Endodermal cell (in vitro differentiated cells): Measurements from ENCODE around the gene SPECC1. TPM values are rescaled to one million over a fixed set of nuclear protein-coding genes. Genes with fewer than 3 reads are reported as not detected.

Source experiments
- DNase-seq: peaks from one replicate; pipeline ENCODE4 v3.0.0-alpha.2; 2017
- H3K27ac ChIP-seq: 2 replicates; pipeline ENCODE4 v1.5.1; 2013; ENCODE audit warnings: mild to moderate bottlenecking, low read depth, low read length, moderate library complexity
- H3K27me3 ChIP-seq: 2 replicates; pipeline ENCODE4 v1.6.1; 2013; ENCODE audit warnings: mild to moderate bottlenecking, low read length, moderate library complexity; ENCODE audit not compliant: insufficient read depth, control insufficient read depth, poor library complexity, severe bottlenecking
- H3K36me3 ChIP-seq: 2 replicates; pipeline ENCODE4 v1.7.0; 2013; ENCODE audit warnings: mild to moderate bottlenecking, low read length, moderate library complexity; ENCODE audit not compliant: control insufficient read depth, insufficient read depth
- H3K4me1 ChIP-seq: one replicate; pipeline ENCODE4 v1.7.0; 2013; ENCODE audit warnings: low read length; ENCODE audit not compliant: control insufficient read depth, insufficient read depth
- H3K4me3 ChIP-seq: 2 replicates; pipeline ENCODE4 v1.5.1; 2013; ENCODE audit warnings: mild to moderate bottlenecking, low read length, moderate library complexity
- H3K9ac ChIP-seq: 2 replicates; pipeline ENCODE4 v1.6.1; 2013; ENCODE audit warnings: mild to moderate bottlenecking, low read length, moderate library complexity; ENCODE audit not compliant: poor library complexity, severe bottlenecking; ENCODE audit errors: extremely low read depth
- H3K9me3 ChIP-seq: 2 replicates; pipeline ENCODE4 v1.6.1; 2013; ENCODE audit warnings: mild to moderate bottlenecking, low read length, moderate library complexity; ENCODE audit not compliant: control insufficient read depth
- H3K27ac Mint-ChIP-seq: 2 replicates; pipeline ENCODE4 v1.8.0; 2020; ENCODE audit warnings: mixed read lengths
- H3K27me3 Mint-ChIP-seq: 2 replicates; pipeline ENCODE4 v1.8.0; 2021; ENCODE audit warnings: mild to moderate bottlenecking, mixed read lengths; ENCODE audit not compliant: insufficient read depth
- H3K36me3 Mint-ChIP-seq: 2 replicates; pipeline ENCODE4 v1.8.0; 2020; ENCODE audit warnings: low read depth, mixed read lengths
- H3K4me1 Mint-ChIP-seq: 2 replicates; pipeline ENCODE4 v1.8.0; 2020; ENCODE audit warnings: mixed read lengths
- H3K4me3 Mint-ChIP-seq: 2 replicates; pipeline ENCODE4 v1.8.0; 2020; ENCODE audit warnings: mild to moderate bottlenecking, moderate library complexity, mixed read lengths
- H3K9me3 Mint-ChIP-seq: 2 replicates; pipeline ENCODE4 v1.8.0; 2020; ENCODE audit warnings: mild to moderate bottlenecking, mixed read lengths
- WGBS, 2 experiments: methylation state at CpG; one replicate each; pipeline versions ENCODE4 v1.1.5 to v1.1.7; 2013; ENCODE audit warnings: missing lambda C conversion rate in 2 of 2, mixed read lengths in 1 of 2; ENCODE audit not compliant: insufficient coverage in 1 of 2, insufficient read length in 1 of 2; 5-methylcytosine and 5-hydroxymethylcytosine counted together
- total RNA-seq, 2 donors: library from RNA; stranded (reverse); fragmentation: NEBNext Ultra II Directional in 1 of 2; extraction: Animal tissue kit (Norgen Biotek cat#: 25700) in 1 of 2; gene quantifications; 2 replicates in 1 of 2; 3 replicates in 1 of 2; pipeline ENCODE4 v1.2.1, GENCODE V29; 2021
- TF ChIP-seq, protein P1 (sequence below): fragments of 200-600 bp; sonication (generic); conservative IDR thresholded peaks from 2 replicates; pipeline ENCODE4 v1.5.0; 2021; ENCODE audit warnings: antibody characterized with exemption, mild to moderate bottlenecking

The SPECC1 gene
- total RNA-seq, 2 donors from 2014 or later, result 48.7 to 60.6 TPM

DNA sequence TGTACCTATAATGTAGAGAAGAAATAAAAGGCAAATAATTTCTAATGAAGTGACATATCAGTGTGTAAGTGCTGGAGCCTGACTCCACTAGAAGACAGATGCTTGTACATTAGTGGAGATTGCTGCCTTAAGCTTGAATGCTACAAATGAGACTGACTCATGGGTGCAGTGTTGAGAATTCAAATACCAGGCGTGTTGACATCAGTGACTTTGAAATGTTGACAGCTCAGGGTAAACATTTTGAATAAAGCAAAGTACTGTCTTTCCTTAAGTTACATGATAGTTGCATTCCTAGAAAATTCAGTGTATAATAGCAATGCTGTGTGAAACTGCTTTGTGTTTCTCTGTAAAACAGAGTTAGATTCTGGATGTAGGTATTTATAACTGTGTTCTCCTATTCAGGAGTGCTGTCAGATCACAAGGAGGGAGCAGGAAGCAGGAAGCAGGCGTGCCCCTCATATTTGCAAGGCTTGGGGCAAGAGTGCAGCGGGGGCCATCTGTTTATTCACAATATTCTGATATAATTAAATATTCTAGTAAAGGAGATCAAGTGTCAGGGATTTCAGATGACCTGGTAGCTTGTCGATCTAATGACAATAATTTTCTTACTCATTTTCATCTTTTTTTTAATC lies 119.0 kb downstream of the SPECC1 start:
- no peak for DNase-seq
- Histone ChIP-seq H3K9ac (no peak overlapping the region), H3K27ac (no peak overlapping the region), H3K9me3 (no peaks in the 10 kb centered on the region), H3K27me3 (no peaks in the 10 kb centered on the region), H3K4me1 (no peaks in the 10 kb centered on the region), H3K4me3 (no peak overlapping the region), H3K36me3 (no peaks in the 10 kb centered on the region)
- Mint-ChIP-seq H3K27me3 (no peaks in the 10 kb centered on the region), H3K4me1 (peaks cover 10% of the 10 kb centered on the region), H3K9me3 (peaks cover 23% of the 10 kb centered on the region), H3K27ac (no peak overlapping the region), H3K36me3 (peaks cover 6% of the 10 kb centered on the region), H3K4me3 (no peak overlapping the region)
- TF ChIP-seq, protein P1, sequence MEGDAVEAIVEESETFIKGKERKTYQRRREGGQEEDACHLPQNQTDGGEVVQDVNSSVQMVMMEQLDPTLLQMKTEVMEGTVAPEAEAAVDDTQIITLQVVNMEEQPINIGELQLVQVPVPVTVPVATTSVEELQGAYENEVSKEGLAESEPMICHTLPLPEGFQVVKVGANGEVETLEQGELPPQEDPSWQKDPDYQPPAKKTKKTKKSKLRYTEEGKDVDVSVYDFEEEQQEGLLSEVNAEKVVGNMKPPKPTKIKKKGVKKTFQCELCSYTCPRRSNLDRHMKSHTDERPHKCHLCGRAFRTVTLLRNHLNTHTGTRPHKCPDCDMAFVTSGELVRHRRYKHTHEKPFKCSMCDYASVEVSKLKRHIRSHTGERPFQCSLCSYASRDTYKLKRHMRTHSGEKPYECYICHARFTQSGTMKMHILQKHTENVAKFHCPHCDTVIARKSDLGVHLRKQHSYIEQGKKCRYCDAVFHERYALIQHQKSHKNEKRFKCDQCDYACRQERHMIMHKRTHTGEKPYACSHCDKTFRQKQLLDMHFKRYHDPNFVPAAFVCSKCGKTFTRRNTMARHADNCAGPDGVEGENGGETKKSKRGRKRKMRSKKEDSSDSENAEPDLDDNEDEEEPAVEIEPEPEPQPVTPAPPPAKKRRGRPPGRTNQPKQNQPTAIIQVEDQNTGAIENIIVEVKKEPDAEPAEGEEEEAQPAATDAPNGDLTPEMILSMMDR, result no peak
- WGBS, 2 experiments, result 99 to 100% methylated on average over 1 to 2 of the region's 4 CpGs

DNA sequence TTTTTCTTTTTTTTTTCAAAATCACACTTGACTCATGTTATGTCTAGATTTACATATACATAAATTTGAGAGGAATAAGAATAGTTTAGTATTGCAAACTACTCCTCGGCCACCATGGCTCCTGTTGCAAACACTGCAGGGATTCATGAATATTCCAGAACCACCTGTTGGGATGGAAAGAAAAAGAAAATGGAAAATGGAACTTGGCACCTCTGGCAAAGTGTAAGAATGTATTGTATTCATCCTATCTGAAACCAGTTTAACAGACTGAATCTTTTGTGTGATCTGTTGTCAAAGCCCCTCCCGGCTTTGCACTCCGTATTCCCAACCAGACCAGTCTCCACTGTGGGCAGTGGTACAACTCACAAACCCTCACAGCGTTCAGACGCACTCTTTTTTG lies 124.4 kb downstream of the SPECC1 start:
- no peak overlapping the region for H3K4me3 ChIP-seq
- no peak overlapping the region for H3K4me3 Mint-ChIP-seq
- peak; percentile 54 for DNase-seq
- H3K27ac Mint-ChIP-seq, result no peak overlapping the region
- no peaks in the 10 kb centered on the region for H3K27me3 ChIP-seq
- no peaks in the 10 kb centered on the region for H3K36me3 ChIP-seq
- 33% methylated on average over 4 of the region's 5 CpGs; no CpG with 5 or more reads in 1 of the 2 experiments for WGBS, 2 experiments
- no peaks in the 10 kb centered on the region for H3K9me3 ChIP-seq
- peaks cover 4% of the 10 kb centered on the region for H3K27me3 Mint-ChIP-seq
- peaks cover 14% of the 10 kb centered on the region for H3K4me1 Mint-ChIP-seq
- H3K4me1 ChIP-seq, result no peaks in the 10 kb centered on the region
- no peak overlapping the region for H3K27ac ChIP-seq
- peaks cover 23% of the 10 kb centered on the region for H3K9me3 Mint-ChIP-seq
- TF ChIP-seq, protein P1, result no peak
- peaks cover 6% of the 10 kb centered on the region for H3K36me3 Mint-ChIP-seq
- no peak overlapping the region for H3K9ac ChIP-seq

DNA sequence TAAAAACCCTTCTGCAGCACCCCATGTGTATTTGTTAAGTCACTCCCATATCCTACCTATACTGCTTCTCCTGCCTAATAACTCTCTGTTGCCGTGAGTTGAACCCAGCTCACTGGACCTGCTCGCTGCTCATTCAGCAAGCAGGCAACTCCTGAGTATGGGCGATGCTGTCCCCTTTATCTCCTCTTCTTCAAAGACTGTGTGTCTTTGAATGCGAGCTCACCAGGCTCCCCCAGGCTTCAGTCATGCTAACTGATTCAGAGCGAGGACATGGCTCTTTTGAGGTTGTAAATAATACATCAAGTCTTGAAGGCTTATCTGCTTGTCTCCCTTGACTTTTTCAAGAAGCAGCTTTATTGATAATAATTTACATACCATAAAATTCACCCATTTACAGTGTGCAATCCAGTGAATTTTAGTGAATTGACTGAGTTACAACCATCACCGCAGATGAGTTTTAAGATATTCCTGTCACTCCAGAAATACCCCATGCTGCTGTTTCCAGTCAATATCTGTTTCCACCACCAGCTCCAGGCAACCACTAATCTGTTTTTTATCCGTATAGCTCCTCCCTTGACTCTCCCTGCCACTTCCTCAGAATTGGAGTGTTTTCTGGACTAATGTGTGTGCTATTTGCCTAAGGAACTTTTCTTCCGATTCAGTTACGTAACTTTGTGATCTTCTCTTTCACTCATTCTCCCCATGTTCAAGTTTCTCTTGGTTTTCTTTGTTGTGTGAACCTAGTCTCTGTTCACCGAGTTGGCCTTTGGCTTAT lies 132.2 kb downstream of the SPECC1 start:
- Mint-ChIP-seq H3K4me1 (no peaks in the 10 kb centered on the region), H3K27me3 (no peaks in the 10 kb centered on the region), H3K9me3 (peaks cover 2% of the 10 kb centered on the region), H3K27ac (no peak overlapping the region), H3K36me3 (no peaks in the 10 kb centered on the region), H3K4me3 (no peak overlapping the region)
- DNase-seq, result no peak
- Histone ChIP-seq H3K4me1 (no peaks in the 10 kb centered on the region), H3K27ac (no peak overlapping the region), H3K4me3 (no peak overlapping the region), H3K27me3 (no peaks in the 10 kb centered on the region), H3K36me3 (no peaks in the 10 kb centered on the region), H3K9me3 (no peaks in the 10 kb centered on the region), H3K9ac (no peak overlapping the region)
- 71 to 97% methylated on average over 2 to 10 of the region's 10 CpGs for WGBS, 2 experiments
- TF ChIP-seq, protein P1, result no peak
